GM23248 (cell line): ENCODE results near the gene IFIT1B.

Source experiments
- EZH2 ChIP-seq: fragments of 200-600 bp; sonication (generic); IDR thresholded peaks from 2 replicates; pipeline ENCODE4 v1.6.1; 2018; ENCODE audit warnings: antibody characterized with exemption, mild to moderate bottlenecking; ENCODE audit not compliant: insufficient read depth, poor library complexity, severe bottlenecking
- EZH2phosphoT487 ChIP-seq: fragments of 200-600 bp; sonication (generic); IDR thresholded peaks from 2 replicates; pipeline ENCODE4 v1.6.1; 2018; ENCODE audit warnings: antibody characterized with exemption, moderate library complexity, mild to moderate bottlenecking, low read depth; ENCODE audit not compliant: insufficient read depth

GRCh38 chr10:89398003-89398749 lies 20.3 kb downstream of the IFIT1B start:
- no peak for TF ChIP-seq EZH2phosphoT487
- TF ChIP-seq EZH2 = no peak
